Measurements from ENCODE around the gene CTXND1.

GRCh38 chr15:80264031-80264430 lies 12.0 kb upstream of the CTXND1 start:
- TF ChIP-seq CTCF (IDR thresholded peaks at IDR 0.05) (no peak), POLR2AphosphoS5 (IDR thresholded peaks at IDR 0.05) (no peak), POLR2A (IDR thresholded peaks at IDR 0.05) (no peak), EP300 (IDR thresholded peaks at IDR 0.05) (no peak)
